ENCODE measurements around the gene UPF2. TPM values are rescaled to one million over a fixed set of nuclear protein-coding genes. Genes with fewer than 3 reads are reported as not detected.

UPF2 gene
- total and polyA plus RNA-seq, 2 donors (not counting 1 experiment from before 2014, with no cell fraction given) = 8.9 to 60.0 TPM

- H3K4me3 ChIP-seq (ENCODE audit: control extremely low read depth in 1 of 5, extremely low read depth in 1 of 5, insufficient read depth in 1 of 5, low read depth in 2 of 5, low read length in 4 of 5) = no peak overlapping the region
- TF ChIP-seq EZH2 (IDR thresholded peaks at IDR 0.05; ENCODE audit: borderline replicate concordance, insufficient read depth, low read depth, low read length, poor library complexity, severe bottlenecking) (no peak), CTCF (IDR thresholded peaks at IDR 0.05) (no peak)
- DNase-seq = no peak
- H3K79me2 ChIP-seq (ENCODE audit: control insufficient read depth, insufficient read depth, low read length) = peaks cover 93% of the 10 kb centered on the region
- Mint-ChIP-seq H3K27ac (no peak overlapping the region), H3K4me1 (peaks cover 14% of the 10 kb centered on the region), H3K4me3 (no peak overlapping the region), H3K27me3 (no peaks in the 10 kb centered on the region), H3K9me3 (ENCODE audit: insufficient read depth) (no peaks in the 10 kb centered on the region)
- no peaks in the 10 kb centered on the region for H3K27me3 ChIP-seq (replicated peaks in 1 of 4; ENCODE audit: control extremely low read depth in 1 of 4, control insufficient read depth in 3 of 4, insufficient read depth in 4 of 4, low read length in 3 of 4)
- H3K4me1 ChIP-seq (ENCODE audit: control insufficient read depth in 2 of 2, insufficient read depth in 2 of 2, low read length in 2 of 2) = peaks cover 4 to 6% of the 10 kb centered on the region in 2 donors
- H3K9me3 ChIP-seq (ENCODE audit: control extremely low read depth in 1 of 3, control insufficient read depth in 2 of 3, insufficient read depth in 1 of 3, low read length in 2 of 3) = no peaks in the 10 kb centered on the region
- intact Hi-C loops (cut with micrococcal nuclease) = no loop called here
- WGBS (ENCODE audit: insufficient coverage) = 91% methylated on average over 2 of the region's 2 CpGs
- H2AFZ ChIP-seq (ENCODE audit: insufficient read depth, low read depth, low read length, poor library complexity, severe bottlenecking) = no peak overlapping the region
- peaks cover 16 to 51% of the 10 kb centered on the region in 2 experiments for H3K36me3 ChIP-seq (replicated peaks in 1 of 2; ENCODE audit: control extremely low read depth in 1 of 2, control insufficient read depth in 1 of 2, extremely low read depth in 1 of 2, insufficient read depth in 2 of 2, low read length in 1 of 2)
- ChIA-PET POLR2A (no interaction called here), CTCF (no interaction called here)
- no peak overlapping the region for H3K27ac ChIP-seq (ENCODE audit: low read length in 2 of 2)
- peaks cover 28% of the 10 kb centered on the region for H4K20me1 ChIP-seq (ENCODE audit: control insufficient read depth, insufficient read depth, low read length, poor library complexity, severe bottlenecking)
- no peak overlapping the region for H3K4me2 ChIP-seq (replicated peaks; ENCODE audit: low read depth, low read length, poor library complexity, severe bottlenecking)
- H3K9ac ChIP-seq (ENCODE audit: low read length) = no peak overlapping the region
- ATAC-seq (ENCODE audit: low read depth) = no peak
Measured at GRCh38 chr10:12027539-12027938, 15.1 kb downstream of the UPF2 start.

DNA sequence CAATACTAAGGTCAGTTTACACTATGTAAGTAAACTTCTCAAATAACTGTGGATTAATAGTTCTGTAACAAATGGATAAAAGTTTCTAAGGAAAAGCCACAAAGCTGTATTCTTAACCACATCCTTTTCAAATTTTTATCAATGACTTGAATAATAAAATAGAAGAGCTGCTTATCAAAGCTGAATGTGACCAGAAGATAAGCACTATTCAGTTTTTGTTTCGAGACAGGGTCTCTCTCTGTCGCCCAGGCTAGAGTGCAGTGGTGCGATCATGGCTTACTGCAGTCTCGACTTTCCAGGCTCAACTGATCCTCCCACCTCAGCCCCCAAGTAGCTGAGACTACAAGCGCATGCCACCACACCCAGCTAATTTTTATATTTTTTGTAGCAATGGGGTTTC, 17.0 kb downstream of the UPF2 start:
- peaks cover 95% of the 10 kb centered on the region for H3K79me2 ChIP-seq (ENCODE audit: control insufficient read depth, insufficient read depth, low read length)
- ChIA-PET POLR2A (interaction anchor here (0.6 to 1.4 kb wide), 3 partner anchors 9 to 58 kb away, joined by 3 to 16 read pairs (median 9); no protein-coding TSS in a partner anchor), CTCF (no interaction called here)
- no peak overlapping the region for H3K27ac ChIP-seq (ENCODE audit: low read length in 2 of 2)
- no peak overlapping the region for H3K27ac Mint-ChIP-seq
- no peaks in the 10 kb centered on the region for H3K9me3 Mint-ChIP-seq (ENCODE audit: insufficient read depth)
- no peak for TF ChIP-seq EZH2 (IDR thresholded peaks at IDR 0.05; ENCODE audit: borderline replicate concordance, insufficient read depth, low read depth, low read length, poor library complexity, severe bottlenecking)
- TF ChIP-seq CTCF (IDR thresholded peaks at IDR 0.05) = no peak
- no peak for ATAC-seq (ENCODE audit: low read depth)
- no peaks in the 10 kb centered on the region for H3K27me3 ChIP-seq (replicated peaks in 1 of 4; ENCODE audit: control extremely low read depth in 1 of 4, control insufficient read depth in 3 of 4, insufficient read depth in 4 of 4, low read length in 3 of 4)
- H4K20me1 ChIP-seq (ENCODE audit: control insufficient read depth, insufficient read depth, low read length, poor library complexity, severe bottlenecking) = peaks cover 26% of the 10 kb centered on the region
- 68% methylated on average over 4 of the region's 5 CpGs for WGBS (ENCODE audit: insufficient coverage)
- no peak overlapping the region for H3K4me3 ChIP-seq (ENCODE audit: control extremely low read depth in 1 of 5, extremely low read depth in 1 of 5, insufficient read depth in 1 of 5, low read depth in 2 of 5, low read length in 4 of 5)
- no peak overlapping the region for H3K4me3 Mint-ChIP-seq
- H3K36me3 ChIP-seq (replicated peaks in 1 of 2; ENCODE audit: control extremely low read depth in 1 of 2, control insufficient read depth in 1 of 2, extremely low read depth in 1 of 2, insufficient read depth in 2 of 2, low read length in 1 of 2) = peaks cover 16 to 45% of the 10 kb centered on the region in 2 experiments
- intact Hi-C loops (cut with micrococcal nuclease) = no loop called here
- H3K4me2 ChIP-seq (replicated peaks; ENCODE audit: low read depth, low read length, poor library complexity, severe bottlenecking) = no peak overlapping the region
- peaks cover 21 to 25% of the 10 kb centered on the region in 2 donors for H3K4me1 ChIP-seq (ENCODE audit: control insufficient read depth in 2 of 2, insufficient read depth in 2 of 2, low read length in 2 of 2)
- H3K4me1 Mint-ChIP-seq = peaks cover 28% of the 10 kb centered on the region
- no peaks in the 10 kb centered on the region for H3K9me3 ChIP-seq (ENCODE audit: control extremely low read depth in 1 of 3, control insufficient read depth in 2 of 3, insufficient read depth in 1 of 3, low read length in 2 of 3)
- H2AFZ ChIP-seq (ENCODE audit: insufficient read depth, low read depth, low read length, poor library complexity, severe bottlenecking) = no peak overlapping the region
- no peaks in the 10 kb centered on the region for H3K27me3 Mint-ChIP-seq
- DNase-seq = no peak
- H3K9ac ChIP-seq (ENCODE audit: low read length) = no peak overlapping the region

Data from B cell (primary cell).